Prostate gland (tissue), 2 donors: Measurements from ENCODE around the gene FERMT1.

Source experiments
- CTCF ChIP-seq, 4 experiments: fragments of 200-600 bp in 2 of 4; fragments of 450-650 bp in 2 of 4; sonication (generic) in 2 of 4; IDR thresholded peaks; 1 replicate in 3 of 4; 2 replicates in 1 of 4; pipeline ENCODE4 v1.5.1; 2016 to 2019; ENCODE audit warnings: antibody characterized with exemption in 4 of 4, mild to moderate bottlenecking in 2 of 4, moderate library complexity in 2 of 4
- POLR2A ChIP-seq: fragments of 450-650 bp; IDR thresholded peaks from one replicate; pipeline ENCODE4 v1.6.1; 2016; ENCODE audit warnings: antibody characterized with exemption, mild to moderate bottlenecking

- TF ChIP-seq CTCF (IDR thresholded peaks at IDR 0.05) (no peak), POLR2A (no peak)
Measured at GRCh38 chr20:6134592-6134991, 11.8 kb upstream of the FERMT1 start.
